RPMI7951 (cell line): Measurements from ENCODE around the gene AMT. TPM values are rescaled to one million over a fixed set of nuclear protein-coding genes. Genes with fewer than 3 reads are reported as not detected.

ENCODE experiments used
- DNase-seq: peaks from one replicate; pipeline ENCODE4 v3.0.0-alpha.2; 2012; ENCODE audit warnings: low read depth
- total RNA-seq: library from RNA; depleted of rRNA; stranded (reverse); fragments of >200 nt; shearing (Covaris generic); gene quantifications from 2 replicates; pipeline ENCODE4 v1.2.3, GENCODE V29; 2014; rRNA removed

AMT gene
- total RNA-seq: 1.5 TPM in 1 of 2 replicates, not detected in the other

DNA sequence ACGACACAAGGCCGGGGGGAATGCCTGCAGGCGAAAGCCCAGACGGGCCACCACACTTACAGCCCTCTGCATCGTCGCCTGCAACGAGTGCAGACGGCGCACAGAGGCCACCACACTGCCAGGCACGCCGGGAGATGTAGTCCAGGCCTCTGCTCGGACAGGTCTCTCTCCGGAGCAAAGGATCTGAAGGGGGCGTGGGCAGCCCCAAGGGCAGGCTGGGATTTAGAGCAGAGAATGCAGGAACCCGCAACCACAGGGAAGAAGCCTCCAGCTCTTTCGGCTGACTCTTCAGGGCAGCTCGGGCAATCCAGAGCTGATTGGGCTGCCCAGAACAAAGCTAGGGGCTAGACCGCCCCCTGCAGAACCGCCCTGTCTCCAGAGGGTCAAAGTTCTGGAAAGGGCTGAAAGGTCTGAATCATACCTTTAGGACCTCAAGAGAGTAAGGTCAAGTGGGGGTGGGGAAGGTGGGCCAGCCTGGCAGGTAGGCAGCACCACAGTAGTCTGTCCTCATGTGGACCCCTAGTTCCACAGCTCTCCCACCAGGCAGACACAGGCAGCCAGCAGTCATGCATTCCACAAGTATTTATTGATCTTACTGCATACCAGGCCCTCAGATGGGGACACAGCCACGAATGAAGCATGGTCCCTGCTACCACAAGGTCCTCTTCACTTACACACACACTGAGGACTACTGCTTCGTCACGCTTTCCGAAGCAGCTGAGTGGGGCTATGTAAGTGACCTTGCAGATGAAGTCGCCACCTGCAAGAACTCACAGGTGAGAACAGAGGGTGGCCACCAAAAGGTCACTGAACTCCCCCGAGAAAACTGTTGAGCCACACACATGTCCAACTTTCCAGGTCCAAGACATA, at the start of gene AMT:
Gene AMT (minus strand): TSS at position 95 of the 870 bp plus-strand sequence. CDS start 23 bp downstream, at position 72.
- DNase-seq: no peak

DNA sequence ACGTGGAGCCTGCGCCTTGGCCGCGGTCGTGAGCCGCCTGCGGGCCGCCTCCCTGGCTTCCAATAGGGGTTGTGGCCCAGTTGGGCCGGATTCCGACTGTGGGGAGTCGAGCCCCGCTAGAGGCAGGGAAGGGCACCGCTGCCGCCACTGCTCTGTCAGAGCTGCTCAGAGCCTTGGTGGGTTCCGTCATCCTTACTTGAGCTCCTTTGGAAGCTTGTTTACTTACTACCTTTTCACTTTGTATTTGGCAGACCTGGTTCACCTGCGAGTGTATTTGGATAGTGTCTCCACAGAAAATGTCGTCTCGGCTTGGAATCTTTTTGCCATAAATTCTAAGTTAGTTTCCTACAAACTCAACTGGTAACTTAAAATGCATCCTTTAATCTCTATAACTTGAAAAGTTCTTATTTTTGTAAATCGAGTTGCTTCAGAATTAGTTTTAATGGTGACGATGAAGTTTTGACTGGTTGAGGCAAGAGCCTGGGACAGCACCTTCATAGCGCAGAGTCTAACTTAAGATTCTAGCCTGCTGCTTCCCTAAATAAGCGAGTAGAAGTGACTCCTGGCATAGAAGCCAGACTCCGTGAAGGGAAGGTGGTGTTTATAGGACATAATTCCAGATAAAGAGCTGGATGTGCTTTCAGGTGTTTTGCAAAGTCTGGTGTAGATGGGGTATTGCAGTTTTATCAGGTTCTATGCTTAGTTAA, 48.6 kb upstream of the AMT start:
- no peak for DNase-seq

DNA sequence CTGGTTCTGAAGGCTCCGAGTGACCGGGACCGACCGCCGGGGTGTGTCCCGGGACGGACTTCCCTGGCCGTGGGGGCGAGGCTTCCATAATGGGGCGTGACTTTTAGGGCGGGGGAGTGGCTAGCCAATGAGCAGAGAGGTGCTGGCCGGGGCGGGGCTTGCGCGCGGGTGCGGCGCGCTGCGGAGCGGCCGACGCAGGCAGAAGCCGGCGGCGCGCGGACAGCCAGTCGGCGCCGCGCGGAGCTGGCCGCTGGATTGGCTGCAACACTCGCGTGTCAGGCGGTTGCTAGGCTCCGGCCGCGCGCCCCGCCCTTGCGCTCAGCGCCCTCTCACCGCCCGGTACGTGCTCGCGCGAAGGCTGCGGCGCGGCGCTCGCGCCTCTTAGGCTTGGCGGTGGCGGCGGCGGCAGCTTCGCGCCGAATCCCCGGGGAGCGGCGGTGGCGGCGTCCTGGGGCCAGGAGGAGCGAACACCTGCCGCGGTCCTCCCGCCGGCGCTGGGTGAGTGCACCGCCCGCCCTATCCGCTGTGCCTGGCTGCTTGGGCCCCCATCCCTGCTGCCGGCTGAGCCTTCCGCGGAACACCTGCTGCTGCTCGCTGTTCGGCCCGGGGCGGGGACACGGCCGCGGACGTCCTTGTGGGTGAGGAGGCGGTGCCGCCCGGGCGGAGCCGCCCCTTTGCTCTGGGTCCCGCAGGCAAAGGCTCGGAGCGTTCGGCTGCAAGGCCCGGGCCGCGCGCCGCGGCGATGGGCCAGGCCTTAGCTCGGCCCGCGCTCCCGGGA, 47.9 kb upstream of the AMT start, which contains the start of gene DAG1:
Gene DAG1 (plus strand): TSS at position 332 of the 778 bp plus-strand sequence. CDS start 40,268 bp downstream, outside the sequence.
- peak; percentile 95 for DNase-seq

- peak; percentile 90 for DNase-seq
Observed at GRCh38 chr3:49469037-49469935, 47.0 kb upstream of the AMT start.

DNA sequence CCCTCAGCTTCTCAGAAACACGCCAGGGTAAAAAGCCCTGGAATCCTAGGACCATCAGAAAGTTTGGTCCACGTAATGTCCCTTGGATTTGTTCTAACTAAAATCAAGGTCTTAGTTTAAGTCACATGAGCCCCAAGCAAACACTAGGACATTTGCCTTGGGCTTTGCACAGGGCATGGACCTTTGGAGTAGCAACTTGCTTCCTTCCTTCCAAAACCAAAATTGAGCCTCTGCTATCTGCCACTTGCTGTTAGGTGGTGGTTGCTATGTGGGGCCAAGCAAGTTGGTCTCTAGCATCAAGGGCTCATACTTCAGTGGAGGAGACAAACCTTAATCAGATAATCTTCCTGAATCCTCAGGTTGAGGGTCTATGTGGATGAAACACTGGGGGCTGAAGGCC, 43.8 kb upstream of the AMT start:
- no peak for DNase-seq

DNA sequence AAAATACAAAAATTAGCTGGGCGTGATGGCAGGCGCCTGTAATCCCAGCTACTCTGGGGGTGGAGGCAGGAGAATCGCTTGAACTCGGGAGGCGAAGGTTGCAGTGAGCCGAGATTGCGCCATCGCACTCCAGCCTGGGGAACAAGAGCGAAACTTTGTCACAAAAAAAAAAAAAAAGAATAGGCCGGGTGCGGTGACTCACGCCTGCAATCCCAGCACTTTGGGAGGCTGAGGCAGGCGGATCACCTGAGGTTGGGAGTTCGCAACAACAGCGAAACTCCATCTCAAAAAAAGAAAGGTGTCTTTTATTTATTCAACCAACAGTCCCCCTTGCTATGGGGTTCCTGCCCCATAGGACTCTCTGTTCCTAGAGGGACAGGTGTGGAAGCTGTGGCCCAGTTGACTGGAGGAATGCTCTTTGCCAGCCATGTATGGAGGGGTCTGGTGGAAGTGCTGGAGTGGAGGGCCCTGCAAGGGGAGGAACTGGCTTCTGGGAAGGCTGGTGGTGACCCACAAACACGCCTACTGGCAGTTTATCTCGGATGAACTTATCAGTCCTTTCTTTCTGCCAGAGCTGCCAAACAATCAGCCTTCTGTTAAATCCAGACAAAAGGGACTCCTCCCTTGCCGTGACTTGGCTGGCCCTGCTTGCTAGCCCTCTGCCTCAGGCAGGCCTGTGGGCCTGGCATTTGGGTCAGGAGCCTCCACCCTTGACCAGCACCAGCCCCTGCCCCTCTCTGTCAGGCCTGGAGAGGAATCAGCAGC, 43.2 kb upstream of the AMT start:
- peak; percentile 77 for DNase-seq

GRCh38 chr3:49462222-49462621, 39.9 kb upstream of the AMT start:
- DNase-seq: peak; percentile 47

- peak; percentile 43 for DNase-seq
Observed at GRCh38 chr3:49461443-49462171, 39.3 kb upstream of the AMT start.

DNA sequence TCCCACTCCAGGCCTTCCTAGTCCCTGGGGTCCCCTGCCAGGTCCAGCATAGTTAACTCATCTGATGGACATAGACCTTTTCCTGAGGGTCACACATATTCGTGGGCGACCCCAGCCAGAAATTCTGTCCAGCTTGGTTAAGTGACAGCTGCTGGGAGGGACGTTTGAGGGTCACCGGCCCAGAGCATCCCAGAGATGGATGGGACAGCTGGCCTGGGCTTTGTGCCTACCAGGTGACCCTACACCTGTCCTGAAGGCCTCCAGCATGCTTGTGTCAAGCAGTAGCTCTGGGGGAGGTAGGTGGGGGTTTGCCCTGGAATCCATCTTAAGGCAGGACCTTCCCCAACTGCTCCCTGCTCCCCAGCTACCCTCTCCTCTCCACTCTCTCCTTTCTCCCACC, 38.7 kb upstream of the AMT start:
- DNase-seq: no peak

- DNase-seq: no peak
Observed at GRCh38 chr3:49460188-49460890, 38.1 kb upstream of the AMT start.

GRCh38 chr3:49456466-49456865, 34.2 kb upstream of the AMT start:
- DNase-seq: peak; percentile 24

GRCh38 chr3:49454898-49455681, 32.8 kb upstream of the AMT start:
- DNase-seq: no peak

DNA sequence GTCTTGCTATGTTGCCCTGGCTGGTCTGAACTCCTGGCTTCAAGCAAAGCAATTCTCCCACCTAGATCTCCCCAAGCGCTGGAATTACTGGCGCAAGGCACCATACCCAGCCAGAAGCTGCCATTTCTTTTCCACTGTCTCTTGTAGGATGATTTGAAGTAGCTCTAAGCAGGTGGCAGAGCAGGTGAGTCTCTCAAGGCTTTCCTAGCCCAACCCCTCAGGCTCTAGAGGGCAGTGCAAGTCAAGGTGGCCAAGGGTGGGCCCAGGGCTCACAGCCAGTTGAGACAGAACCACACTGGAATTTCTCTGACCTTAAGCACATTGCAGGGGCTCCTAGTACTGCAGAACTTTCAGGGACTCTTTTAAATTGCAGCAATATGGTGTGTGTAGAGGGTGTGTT, 32.2 kb upstream of the AMT start:
- peak; percentile 34 for DNase-seq

GRCh38 chr3:49453621-49454020, 31.3 kb upstream of the AMT start:
- no peak for DNase-seq

DNA sequence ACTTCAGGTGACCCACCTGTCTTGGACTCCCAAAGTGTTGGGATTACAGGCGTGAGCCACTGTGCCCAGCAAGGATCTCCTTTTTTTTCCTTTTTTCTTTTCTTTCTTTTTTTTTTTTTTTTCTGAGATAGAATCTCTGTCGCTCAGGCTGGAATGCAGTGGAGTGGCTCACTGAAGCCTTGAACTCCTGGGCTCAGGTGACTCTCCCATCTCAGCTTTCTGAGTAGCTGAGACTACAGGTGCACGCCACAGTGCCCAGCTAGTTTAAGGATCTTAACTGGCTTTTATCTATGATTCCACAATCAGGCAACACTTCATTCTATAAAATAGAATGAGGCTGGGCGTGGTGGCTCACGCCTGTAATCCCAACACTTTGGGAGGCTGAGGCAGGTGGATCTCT, 23.1 kb upstream of the AMT start:
- DNase-seq: no peak

- no peak for DNase-seq
Observed at GRCh38 chr3:49434731-49435130, 12.5 kb upstream of the AMT start.

DNA sequence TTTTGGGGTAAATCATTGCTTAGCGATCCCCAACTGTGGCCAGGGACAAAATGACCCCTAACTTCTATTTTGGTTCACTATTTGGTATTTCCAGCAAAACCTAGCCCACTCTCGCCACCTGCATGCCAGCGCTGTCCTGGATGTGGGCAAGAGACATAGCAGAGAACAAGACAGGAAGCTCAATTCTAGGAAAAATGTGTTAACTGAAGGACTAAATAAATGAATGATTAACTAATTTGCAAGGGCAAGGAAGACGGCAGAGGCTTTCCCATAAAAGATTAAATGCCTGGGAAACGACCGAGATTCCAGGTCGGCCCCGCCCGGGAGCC, 6.4 kb upstream of the AMT start:
- DNase-seq: no peak

- DNase-seq: no peak
Observed at GRCh38 chr3:49427586-49427985, 5.3 kb upstream of the AMT start.
